GM18499 (cell line): Measurements from ENCODE around the gene NCAPD2.
"Not testable (repeated sequence)": the region's sequence is repeated elsewhere in the genome, so short reads cannot be mapped to it uniquely, and the experiment has no call there.

Experiments used
- ATAC-seq: cut with Tn5 transposase; IDR thresholded peaks from one replicate; pipeline ENCODE4 v1.9.1; 2021; ENCODE audit warnings: moderate number of reproducible peaks; ENCODE audit not compliant: insufficient read depth, unreplicated experiment

The NCAPD2 gene

DNA sequence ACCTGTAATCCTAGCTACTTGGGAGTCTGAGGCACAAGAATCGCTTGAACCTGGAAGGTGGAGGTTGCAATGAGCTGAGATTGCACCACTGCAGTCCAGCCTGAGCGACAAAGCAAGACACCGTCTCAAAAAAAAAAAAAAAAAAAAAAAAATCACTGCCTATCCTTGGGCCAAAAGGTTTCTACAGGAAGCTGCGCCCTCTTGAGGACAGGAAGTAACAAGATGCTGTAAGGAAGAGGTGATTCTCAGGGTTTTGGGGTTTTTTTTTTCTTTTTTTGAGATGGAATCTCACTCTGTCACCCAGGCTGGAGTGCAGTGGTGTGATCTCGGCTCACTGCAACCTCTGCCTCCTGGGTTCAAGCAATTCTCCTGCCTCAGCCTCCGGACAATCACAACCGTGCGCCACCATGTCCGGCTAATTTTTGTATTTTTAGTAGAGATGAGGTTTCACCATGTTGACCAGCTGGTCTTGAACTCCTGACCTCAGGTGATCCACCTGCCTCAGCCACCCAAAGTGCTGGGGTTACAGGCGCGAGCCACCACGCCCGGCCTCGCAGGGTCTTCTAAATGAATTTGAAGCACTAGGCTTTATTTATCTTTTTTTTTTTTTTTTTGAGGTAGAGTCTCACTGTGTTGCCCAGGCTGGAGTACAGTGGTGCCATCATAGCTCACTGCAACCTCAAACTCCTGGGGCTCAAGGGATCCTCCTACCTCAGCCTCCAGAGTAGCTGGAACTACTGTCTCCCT is 64.3 kb downstream of the NCAPD2 start:
- not testable (repeated sequence) for ATAC-seq

DNA sequence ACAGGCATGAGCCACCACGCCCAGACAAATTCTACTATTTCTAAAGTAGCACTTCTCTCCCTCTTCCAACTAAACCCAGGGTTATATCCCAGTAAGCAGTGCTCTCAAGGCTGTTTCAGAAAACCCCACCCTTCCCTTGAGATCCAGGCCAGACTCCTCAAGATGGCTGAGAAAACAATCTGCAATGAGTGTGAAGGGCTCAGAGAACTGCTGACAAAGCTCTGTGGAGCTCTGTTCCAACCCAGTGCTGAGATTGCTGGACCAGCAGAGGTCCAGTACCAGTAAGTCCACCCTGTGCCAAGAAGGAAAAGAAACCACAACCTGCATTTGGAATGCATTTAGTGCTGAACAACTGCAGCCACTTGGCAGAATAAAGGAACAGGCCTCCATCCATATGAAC is 65.6 kb downstream of the NCAPD2 start:
- no peak for ATAC-seq

DNA sequence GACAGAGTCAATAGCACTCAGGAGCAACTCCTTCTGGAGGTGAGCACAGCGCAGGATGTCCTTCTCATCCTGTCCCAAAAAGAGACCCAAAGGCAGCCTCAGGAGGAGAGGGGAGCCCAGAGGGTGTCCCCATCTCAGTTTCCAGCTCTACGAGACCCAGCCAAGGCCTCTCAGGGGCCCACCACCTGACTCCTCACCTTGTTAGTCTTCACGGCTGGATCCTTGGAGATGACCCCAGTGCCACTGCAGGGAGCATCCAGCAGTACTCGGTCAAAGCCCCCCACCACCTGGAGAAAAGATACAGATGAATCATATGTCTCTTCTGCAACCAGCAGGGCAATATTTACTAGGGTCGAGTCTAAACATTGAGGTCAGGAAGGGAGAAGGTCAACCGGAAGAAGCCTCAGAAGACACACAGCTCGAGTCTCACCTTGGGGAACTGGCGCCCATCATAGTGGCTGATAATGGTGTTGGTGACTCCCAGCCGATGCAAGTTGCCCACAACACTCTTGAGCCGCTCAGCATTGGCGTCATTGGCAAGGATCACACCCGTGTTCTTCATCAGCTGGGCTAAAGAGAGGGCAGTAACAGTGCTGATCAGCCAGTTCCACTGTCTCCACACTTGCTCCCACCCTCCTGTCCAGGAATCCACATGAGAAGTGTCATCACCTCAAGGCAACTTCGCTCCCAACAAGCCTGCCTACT is 66.8 kb downstream of the NCAPD2 start:
- ATAC-seq, result no peak

DNA sequence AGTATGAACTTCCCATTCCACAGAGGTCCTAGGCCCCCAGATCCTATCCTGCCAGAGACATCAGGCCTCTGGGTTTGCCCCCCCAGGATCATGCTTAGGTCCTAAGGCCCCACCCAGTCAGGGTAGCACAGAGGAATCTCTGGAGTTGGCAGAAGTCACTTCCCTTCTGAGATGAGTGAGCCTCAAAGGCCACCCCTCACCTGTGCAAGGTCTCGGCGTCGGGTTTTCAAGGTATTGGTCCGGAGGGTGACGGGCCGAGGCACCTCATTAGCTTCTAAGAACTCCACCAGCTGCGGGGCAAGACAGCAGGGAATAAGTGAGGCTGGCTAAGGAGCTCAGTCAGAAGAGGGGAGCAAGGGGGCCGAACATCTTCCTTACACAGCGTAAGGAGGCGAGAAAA is 69.0 kb downstream of the NCAPD2 start:
- no peak for ATAC-seq

DNA sequence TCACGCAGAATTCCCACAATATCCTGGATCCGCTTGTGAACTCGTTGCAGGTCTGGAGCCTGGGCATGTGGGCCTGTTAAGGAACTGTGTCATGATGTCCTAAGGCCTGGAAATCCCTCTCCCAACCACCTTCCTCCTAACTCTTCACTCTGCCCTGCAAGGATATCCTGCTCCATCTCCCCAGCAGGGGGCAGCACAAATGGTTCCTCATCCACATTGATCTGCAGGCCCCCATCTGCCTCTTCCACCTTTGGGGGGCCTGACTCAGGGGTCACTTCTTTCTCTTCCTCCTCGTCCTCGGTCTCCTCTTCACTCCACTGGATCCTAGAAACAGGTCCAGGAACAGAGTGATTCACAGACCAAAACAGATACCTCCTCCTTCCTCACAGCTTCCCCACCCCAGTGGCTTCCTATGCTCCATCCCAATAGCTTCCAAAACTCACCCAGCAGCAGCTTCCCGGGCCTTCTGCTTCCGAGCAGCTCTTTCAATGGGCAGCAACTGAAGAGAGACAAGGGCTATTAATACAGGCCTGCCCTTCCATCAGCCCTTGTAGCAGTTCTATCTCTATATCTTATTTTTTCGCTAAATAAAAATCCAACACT is 69.6 kb downstream of the NCAPD2 start:
- ATAC-seq, result no peak

DNA sequence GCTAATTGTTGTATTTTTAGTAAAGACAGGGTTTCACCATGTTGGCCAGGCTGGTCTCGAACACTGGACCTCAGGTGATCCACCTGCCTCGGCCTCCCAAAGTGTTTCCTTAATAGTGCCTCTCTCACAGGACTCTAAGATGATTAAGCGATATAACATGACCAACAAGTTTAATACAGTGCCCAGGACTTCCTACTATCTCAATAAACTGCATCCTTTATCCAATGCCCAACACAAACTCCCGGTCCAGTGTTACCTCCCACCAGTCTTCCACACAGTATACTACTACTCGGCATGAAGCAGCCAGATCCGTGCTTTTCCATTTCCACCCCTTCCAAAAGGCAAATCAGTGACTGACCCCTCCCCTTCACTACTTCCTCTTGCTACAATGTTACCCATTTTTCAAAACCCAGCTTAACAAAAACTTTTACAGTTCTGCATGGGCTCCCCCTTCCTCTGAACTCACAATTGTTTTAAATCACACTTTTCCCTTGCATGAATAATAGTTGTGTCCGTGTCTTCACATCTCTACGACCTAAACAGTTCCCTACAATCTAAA is 73.3 kb downstream of the NCAPD2 start:
- no peak for ATAC-seq

DNA sequence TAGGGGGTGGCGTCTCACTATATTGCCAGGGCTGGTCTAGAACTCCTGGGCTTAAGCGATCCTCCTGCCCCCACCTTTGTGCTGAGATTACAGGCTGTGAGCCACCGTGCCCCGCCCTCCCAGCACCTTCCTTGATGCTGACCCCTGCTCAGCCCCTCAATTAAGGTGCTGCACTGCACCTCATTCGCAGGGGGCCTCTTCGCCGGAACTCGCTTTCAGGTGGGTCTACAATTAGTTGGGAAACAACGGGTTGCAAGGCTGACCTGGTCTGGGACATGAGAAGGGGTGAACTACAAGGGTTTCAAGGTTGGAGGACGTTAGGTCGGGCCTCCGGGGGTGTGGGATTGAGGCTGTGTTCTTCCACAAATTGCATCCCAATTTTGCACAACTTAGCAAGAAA is 75.4 kb downstream of the NCAPD2 start:
- ATAC-seq, result no peak

DNA sequence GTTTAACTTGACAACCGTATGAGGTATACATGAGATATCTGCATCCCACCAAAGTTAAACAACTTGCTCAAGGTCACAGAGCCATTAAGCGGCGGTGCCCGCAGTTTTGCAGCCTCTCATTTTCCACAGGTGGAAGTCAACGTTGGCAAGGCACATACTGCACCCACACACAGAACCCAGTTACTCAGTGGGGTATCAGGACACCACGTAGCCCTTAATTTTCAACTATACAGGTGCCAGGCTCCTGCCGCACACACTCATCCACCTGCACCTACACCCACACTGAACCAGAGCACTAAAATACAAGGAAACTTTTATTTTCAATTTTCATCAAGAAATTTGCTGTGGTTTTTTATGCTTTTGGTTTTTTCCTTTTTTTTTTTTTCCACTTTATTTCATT is 75.9 kb downstream of the NCAPD2 start:
- no peak for ATAC-seq

DNA sequence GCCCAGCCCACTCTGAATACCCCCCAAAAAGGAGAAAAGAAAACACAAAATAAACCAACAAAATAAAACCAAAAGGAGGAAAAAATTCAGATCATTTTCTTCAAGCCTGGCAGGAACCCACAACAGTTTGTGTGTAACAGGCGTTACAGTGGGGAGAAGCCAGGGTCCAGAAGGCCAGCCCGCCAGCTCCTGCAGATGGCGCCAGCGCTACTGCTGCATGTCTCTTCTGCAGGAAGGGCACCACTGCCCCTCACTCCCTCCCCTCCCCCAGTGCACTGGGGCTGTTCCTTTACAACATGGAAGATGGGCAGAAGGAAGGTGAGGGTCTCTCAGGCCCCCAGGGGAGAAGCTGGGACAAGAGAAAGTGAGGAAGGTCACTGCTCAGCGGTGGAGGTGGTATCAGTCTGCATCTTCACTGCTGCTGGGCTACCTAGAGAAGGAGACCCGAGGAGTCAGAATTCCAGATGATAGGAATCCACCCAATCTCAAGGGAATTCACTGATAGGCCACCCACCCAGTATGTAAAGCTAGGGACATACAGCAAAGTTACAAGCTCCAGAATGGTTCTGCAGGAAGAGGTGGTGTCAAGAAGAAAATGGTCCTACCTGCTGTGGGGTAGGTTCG is 76.5 kb downstream of the NCAPD2 start:
- ATAC-seq, result no peak

DNA sequence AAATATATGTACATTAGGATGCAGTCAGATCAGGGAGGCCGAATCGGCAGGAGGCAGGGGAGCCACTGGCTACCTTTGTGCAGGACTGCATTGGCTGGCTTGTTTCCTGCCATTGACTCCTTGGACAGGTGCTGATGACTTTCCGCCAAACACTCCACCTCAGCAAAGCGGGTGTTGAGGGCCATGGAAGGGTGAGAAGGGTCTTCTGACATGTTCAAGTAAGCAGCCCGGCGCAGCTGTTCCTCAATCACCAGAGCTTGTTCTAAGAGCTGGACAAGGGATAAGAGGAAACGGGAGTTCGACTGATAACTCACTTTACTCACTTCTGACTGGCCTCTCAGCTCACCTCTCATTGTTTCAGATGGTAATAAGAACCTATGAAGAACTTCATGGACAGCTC is 79.1 kb downstream of the NCAPD2 start:
- no peak for ATAC-seq

DNA sequence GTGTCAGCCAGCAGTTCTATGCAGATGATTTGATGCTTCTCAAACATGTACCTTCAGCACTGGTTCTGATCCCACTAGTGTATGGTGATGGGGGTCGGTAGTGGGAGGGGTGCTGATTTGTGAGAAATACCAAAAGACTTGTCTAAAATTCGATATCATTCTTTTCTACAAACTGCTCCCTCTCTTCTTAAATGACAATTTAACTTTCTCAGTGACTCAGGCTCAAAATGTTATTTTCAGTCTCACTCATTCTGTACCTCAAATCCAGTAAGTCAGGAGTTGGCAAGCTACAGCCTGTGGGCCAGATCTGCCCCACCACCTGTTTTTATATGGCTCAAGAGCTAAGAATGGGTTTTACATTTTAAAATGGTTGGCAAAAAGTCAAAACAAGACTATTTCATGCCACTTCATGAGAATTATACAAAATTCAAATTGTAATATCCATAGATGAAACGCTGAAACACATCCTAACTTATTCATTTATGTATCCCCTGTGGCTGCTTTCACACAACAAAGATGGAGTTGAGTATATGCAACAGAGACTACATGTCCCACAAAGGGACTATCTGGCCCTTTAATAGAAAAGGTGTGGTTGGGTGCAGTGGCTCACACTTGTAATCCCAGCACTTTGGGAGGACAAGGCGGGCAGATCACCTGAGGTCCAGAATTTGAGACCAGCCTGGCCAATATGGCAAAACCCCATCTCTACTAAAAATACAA is 80.8 kb downstream of the NCAPD2 start:
- no peak for ATAC-seq

DNA sequence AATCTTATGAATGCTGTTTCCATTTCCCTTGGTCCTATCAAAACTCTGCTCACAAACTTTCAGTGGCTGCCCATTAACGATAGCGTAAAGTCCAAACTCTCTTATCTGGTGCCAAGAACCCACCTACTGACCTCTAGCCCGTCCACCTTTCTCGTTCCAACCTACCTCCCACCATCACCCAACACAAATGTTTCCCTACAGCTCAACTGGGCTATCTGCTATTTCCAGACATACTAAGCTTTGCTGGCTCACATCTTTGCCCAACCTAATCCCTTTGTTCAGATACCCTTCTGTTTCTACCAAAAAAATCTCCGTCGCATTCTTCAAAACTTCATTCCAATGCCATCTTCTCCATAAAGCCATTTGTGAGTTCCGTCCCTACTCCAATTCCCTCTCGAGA is 81.7 kb downstream of the NCAPD2 start:
- no peak for ATAC-seq
